HL-60 (cell line): ENCODE data around the gene PPP1R16B.

Experiments used
- DNase-seq, 2 experiments: peaks; one replicate each; pipeline ENCODE4 v3.0.0-alpha.2; 2010 to 2020; ENCODE audit warnings: low read depth in 1 of 2, low spot score in 1 of 2
- H3K27ac ChIP-seq: fragments of 250-450 bp; sonication (Bioruptor Pico); replicated peaks from 2 replicates; pipeline ENCODE4 v1.5.1; 2020; ENCODE audit warnings: mild to moderate bottlenecking, moderate library complexity
- H3K27me3 ChIP-seq: fragments of 250-450 bp; sonication (Bioruptor Pico); 2 replicates; pipeline ENCODE4 v1.5.1; 2021; ENCODE audit warnings: mild to moderate bottlenecking, moderate library complexity; ENCODE audit not compliant: insufficient read depth, poor library complexity, severe bottlenecking
- H3K4me3 ChIP-seq: replicated peaks from 2 replicates; pipeline ENCODE4 v1.5.1; 2011; ENCODE audit warnings: mild to moderate bottlenecking, control low read depth, low read length; ENCODE audit not compliant: insufficient read depth
- GABPA ChIP-seq: IDR thresholded peaks from 2 replicates; pipeline ENCODE4 v1.6.1; 2012; ENCODE audit warnings: low read depth
- POLR2AphosphoS5 ChIP-seq: IDR thresholded peaks from 2 replicates; pipeline ENCODE4 v1.6.1; 2012; ENCODE audit warnings: low read depth
- SPI1 ChIP-seq: IDR thresholded peaks from 2 replicates; pipeline ENCODE4 v1.6.1; 2012; ENCODE audit warnings: low read depth, mild to moderate bottlenecking, borderline replicate concordance
- TF ChIP-seq, protein P1 (sequence below): IDR thresholded peaks from one replicate; pipeline ENCODE4 v1.5.1; 2011; ENCODE audit warnings: low read length, control low read depth, inconsistent platforms; ENCODE audit not compliant: insufficient read depth
- TF ChIP-seq, protein P2 (sequence below): IDR thresholded peaks from 2 replicates; pipeline ENCODE4 v1.6.1; 2012; ENCODE audit warnings: low read depth; ENCODE audit not compliant: insufficient replicate concordance

Gene PPP1R16B

DNA sequence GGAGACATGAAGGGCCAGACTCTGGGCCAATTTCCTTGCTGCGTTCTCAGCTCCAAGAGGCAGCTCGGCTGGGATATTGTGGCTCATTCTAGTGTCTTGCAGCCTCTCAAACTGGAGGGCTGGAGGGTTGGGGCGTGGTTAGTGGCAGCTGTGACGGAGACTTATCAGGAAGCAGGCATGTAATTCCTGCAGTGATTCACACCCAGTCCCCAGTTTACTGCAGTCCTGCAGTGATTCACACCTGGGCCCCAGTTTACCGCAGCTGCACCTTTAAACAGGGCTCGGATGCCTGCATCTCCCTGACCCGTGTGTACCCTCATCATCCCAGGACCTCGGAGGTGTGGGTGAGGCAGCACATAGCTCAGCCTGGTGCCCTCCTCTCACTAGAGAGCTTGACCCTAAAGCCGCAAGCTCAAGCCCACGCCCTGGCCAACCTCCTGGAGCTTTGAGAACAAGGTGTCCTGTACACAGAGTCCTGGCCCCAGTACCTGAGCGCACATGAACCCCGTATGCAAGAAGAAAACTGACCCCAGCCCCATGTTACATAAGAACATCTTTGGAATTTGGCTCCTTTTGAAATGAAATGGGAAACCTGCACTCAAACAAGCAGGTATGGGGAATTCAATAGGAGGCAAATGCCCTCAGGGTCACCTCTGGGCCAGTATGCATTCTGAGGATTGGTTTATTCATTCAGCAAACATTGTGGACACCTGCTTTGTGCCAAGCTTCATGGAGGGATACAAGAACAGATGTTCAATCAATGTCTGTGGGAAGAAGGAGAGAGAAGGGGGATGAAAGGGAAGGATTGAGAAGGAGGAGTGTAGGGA is 65.4 kb downstream of the PPP1R16B start:
- no peaks in the 10 kb centered on the region for H3K27me3 ChIP-seq
- no peak overlapping the region for H3K4me3 ChIP-seq
- DNase-seq: no peak
- H3K27ac ChIP-seq: no peak overlapping the region
- TF ChIP-seq GABPA (no peak), SPI1 (no peak), POLR2AphosphoS5 (no peak)
- TF ChIP-seq, protein P1, sequence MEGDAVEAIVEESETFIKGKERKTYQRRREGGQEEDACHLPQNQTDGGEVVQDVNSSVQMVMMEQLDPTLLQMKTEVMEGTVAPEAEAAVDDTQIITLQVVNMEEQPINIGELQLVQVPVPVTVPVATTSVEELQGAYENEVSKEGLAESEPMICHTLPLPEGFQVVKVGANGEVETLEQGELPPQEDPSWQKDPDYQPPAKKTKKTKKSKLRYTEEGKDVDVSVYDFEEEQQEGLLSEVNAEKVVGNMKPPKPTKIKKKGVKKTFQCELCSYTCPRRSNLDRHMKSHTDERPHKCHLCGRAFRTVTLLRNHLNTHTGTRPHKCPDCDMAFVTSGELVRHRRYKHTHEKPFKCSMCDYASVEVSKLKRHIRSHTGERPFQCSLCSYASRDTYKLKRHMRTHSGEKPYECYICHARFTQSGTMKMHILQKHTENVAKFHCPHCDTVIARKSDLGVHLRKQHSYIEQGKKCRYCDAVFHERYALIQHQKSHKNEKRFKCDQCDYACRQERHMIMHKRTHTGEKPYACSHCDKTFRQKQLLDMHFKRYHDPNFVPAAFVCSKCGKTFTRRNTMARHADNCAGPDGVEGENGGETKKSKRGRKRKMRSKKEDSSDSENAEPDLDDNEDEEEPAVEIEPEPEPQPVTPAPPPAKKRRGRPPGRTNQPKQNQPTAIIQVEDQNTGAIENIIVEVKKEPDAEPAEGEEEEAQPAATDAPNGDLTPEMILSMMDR: no peak
- TF ChIP-seq, protein P2, sequence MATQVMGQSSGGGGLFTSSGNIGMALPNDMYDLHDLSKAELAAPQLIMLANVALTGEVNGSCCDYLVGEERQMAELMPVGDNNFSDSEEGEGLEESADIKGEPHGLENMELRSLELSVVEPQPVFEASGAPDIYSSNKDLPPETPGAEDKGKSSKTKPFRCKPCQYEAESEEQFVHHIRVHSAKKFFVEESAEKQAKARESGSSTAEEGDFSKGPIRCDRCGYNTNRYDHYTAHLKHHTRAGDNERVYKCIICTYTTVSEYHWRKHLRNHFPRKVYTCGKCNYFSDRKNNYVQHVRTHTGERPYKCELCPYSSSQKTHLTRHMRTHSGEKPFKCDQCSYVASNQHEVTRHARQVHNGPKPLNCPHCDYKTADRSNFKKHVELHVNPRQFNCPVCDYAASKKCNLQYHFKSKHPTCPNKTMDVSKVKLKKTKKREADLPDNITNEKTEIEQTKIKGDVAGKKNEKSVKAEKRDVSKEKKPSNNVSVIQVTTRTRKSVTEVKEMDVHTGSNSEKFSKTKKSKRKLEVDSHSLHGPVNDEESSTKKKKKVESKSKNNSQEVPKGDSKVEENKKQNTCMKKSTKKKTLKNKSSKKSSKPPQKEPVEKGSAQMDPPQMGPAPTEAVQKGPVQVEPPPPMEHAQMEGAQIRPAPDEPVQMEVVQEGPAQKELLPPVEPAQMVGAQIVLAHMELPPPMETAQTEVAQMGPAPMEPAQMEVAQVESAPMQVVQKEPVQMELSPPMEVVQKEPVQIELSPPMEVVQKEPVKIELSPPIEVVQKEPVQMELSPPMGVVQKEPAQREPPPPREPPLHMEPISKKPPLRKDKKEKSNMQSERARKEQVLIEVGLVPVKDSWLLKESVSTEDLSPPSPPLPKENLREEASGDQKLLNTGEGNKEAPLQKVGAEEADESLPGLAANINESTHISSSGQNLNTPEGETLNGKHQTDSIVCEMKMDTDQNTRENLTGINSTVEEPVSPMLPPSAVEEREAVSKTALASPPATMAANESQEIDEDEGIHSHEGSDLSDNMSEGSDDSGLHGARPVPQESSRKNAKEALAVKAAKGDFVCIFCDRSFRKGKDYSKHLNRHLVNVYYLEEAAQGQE: no peak

DNA sequence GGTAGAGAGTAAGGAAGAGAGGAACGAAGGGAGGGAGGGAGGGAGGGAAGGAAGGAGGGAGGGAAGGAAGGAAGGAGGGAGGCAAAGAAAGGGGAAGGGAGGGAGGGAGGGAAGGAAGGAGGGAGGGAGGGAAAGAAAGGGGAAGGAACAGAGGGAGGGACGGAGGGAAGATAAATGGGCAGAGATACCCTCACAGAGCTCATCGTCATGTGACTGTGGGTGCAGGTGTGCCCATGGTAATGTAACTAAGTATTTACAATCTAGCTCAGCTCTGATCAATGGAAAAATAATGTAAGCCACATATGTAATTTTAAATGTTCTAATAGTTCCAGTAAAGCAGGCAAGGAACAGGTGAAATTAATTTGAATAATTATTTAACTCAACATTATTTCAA is 66.1 kb downstream of the PPP1R16B start:
- no peaks in the 10 kb centered on the region for H3K27me3 ChIP-seq
- no peak for DNase-seq
- TF ChIP-seq, protein P1: no peak
- TF ChIP-seq, protein P2: no peak
- TF ChIP-seq POLR2AphosphoS5 (no peak), SPI1 (no peak), GABPA (no peak)
- no peak overlapping the region for H3K4me3 ChIP-seq
- H3K27ac ChIP-seq: no peak overlapping the region

DNA sequence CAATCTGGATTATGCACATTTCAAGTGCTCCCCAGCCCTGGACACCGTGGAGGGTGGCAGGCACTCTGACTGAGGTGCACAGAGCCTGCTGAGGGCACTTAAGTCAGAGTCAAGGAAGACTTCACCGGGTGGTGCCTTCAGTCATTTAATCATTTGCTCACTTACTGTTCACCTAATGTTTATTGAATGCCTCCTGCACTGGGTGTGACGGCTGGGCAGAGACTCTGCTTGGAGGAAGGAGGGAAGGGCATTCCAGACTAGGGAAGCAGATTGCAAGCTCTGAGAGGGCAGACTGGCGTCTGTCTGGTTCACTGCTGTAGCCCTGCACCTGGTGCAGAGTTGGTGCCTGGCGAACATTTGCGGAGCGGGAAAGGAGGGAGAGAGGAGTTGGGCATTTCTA is 66.5 kb downstream of the PPP1R16B start:
- Histone ChIP-seq H3K27me3 (no peaks in the 10 kb centered on the region), H3K4me3 (no peak overlapping the region), H3K27ac (no peak overlapping the region)
- no peak for TF ChIP-seq GABPA
- TF ChIP-seq, protein P1: no peak
- TF ChIP-seq SPI1: no peak
- TF ChIP-seq POLR2AphosphoS5: no peak
- TF ChIP-seq, protein P2: no peak
- no peak for DNase-seq
